ENCODE data around the gene FGD6. TPM values are rescaled to one million over a fixed set of nuclear protein-coding genes. Genes with fewer than 3 reads are reported as not detected.
A peak's percentile ranks its signal among the peaks of the same experiment; 100 is the strongest.

Gene FGD6
- total RNA-seq, 1 experiment from 2014 or later: 14.3 TPM

DNA sequence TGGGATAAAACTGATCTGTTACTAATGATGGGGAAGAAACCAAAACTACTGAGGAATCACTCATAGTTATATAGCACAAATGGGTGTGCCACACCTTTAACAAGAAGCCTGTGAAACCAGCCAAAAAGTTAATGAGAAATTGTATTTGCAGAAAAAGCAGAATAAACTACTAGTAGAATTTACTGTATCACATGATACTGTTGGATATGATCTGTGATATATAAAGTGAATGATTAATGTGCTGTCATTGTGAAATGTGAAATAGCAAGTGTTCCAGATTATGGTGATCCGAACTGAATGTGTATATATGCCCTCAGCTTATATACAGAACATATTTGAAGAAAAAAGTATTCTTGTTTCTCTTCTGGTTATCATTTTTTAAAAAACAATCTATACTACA is 30.8 kb upstream of the FGD6 start:
- ChIA-PET CTCF (no interaction called here), POLR2A (ENCODE audit: unreplicated experiment) (no interaction called here)
- no peaks in the 10 kb centered on the region for H3K4me1 ChIP-seq (ENCODE audit: insufficient read depth, low read length)
- no peak overlapping the region for H3K9ac ChIP-seq (ENCODE audit: low read length)
- ATAC-seq (peak; percentile 46; the same call in 1 of the 2 replicates), DNase-seq (no peak)
- H2AFZ ChIP-seq (ENCODE audit: low read length): no peak overlapping the region
- TF ChIP-seq EZH2phosphoT487 (IDR thresholded peaks at IDR 0.05; ENCODE audit: borderline replicate concordance, low read length) (no peak), EZH2 (IDR thresholded peaks at IDR 0.05; ENCODE audit: low read length, unreplicated experiment) (no peak)
- TF ChIP-seq, protein P1, sequence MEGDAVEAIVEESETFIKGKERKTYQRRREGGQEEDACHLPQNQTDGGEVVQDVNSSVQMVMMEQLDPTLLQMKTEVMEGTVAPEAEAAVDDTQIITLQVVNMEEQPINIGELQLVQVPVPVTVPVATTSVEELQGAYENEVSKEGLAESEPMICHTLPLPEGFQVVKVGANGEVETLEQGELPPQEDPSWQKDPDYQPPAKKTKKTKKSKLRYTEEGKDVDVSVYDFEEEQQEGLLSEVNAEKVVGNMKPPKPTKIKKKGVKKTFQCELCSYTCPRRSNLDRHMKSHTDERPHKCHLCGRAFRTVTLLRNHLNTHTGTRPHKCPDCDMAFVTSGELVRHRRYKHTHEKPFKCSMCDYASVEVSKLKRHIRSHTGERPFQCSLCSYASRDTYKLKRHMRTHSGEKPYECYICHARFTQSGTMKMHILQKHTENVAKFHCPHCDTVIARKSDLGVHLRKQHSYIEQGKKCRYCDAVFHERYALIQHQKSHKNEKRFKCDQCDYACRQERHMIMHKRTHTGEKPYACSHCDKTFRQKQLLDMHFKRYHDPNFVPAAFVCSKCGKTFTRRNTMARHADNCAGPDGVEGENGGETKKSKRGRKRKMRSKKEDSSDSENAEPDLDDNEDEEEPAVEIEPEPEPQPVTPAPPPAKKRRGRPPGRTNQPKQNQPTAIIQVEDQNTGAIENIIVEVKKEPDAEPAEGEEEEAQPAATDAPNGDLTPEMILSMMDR (conservative IDR thresholded peaks at IDR 0.05; ENCODE audit: low read depth, low read length): no peak
- H3K4me2 ChIP-seq (ENCODE audit: low read length): no peak overlapping the region
- BruUV-seq (replicated peaks): no TSS peak
- H3K9me2 ChIP-seq (replicated peaks; ENCODE audit: low read length): no peaks in the 10 kb centered on the region
- peaks cover 33% of the 10 kb centered on the region; the same call in 1 of the 2 replicates for H3K36me3 ChIP-seq (ENCODE audit: low read depth, low read length)
- H3F3A ChIP-seq (ENCODE audit: low read length, unreplicated experiment): no peaks in the 10 kb centered on the region
- H3K27ac ChIP-seq (ENCODE audit: low read length): no peak overlapping the region
- H3K79me2 ChIP-seq (ENCODE audit: low read length): peaks cover 86% of the 10 kb centered on the region
- no peaks in the 10 kb centered on the region for H3K27me3 ChIP-seq (ENCODE audit: low read length)
- peaks cover 10% of the 10 kb centered on the region; the same call in 1 of the 2 replicates for H4K20me1 ChIP-seq (ENCODE audit: low read length)
- H3K4me3 ChIP-seq (ENCODE audit: low read length): no peak overlapping the region
- intact Hi-C loops (cut with micrococcal nuclease): no loop called here
- H3K9me3 ChIP-seq (ENCODE audit: low read length): no peaks in the 10 kb centered on the region

DNA sequence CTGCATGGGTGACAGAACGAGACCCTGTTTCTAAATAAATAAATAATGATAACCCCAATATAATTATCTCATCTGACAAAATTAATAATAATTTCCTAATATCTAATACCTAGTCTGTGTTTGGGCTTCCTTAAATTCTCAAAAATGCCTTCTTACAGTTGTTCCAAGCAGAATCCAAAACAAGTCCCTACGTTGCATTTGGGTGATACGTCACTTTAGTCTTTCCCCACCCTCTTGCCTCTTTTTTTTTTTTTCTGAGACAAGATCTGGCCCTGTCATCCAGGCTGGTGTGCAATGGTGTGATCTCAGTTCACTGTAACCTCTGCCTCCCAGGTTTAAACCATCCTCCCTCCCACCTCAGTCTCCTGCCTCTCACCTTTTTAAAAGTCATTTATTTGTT is 27.1 kb upstream of the FGD6 start:
- DNase-seq: no peak
- CTCF ChIA-PET: interaction anchor here (0.6 kb wide), 1 partner anchor 142 kb away, joined by 3 read pairs; no protein-coding TSS in a partner anchor
- H4K20me1 ChIP-seq (ENCODE audit: low read length): peaks cover 16% of the 10 kb centered on the region; the same call in 1 of the 2 replicates

More for the DNA sequence above, 27.1 kb upstream of the FGD6 start:
- intact Hi-C loops (cut with micrococcal nuclease): no loop called here
- ATAC-seq: no peak
- Histone ChIP-seq H3K4me2 (ENCODE audit: low read length) (no peak overlapping the region), H3K27ac (ENCODE audit: low read length) (no peak overlapping the region), H3K4me3 (ENCODE audit: low read length) (no peak overlapping the region), H3K79me2 (ENCODE audit: low read length) (peaks cover 100% of the 10 kb centered on the region), H3K9me3 (ENCODE audit: low read length) (no peaks in the 10 kb centered on the region), H3K27me3 (ENCODE audit: low read length) (no peaks in the 10 kb centered on the region), H3K4me1 (ENCODE audit: insufficient read depth, low read length) (no peaks in the 10 kb centered on the region), H2AFZ (ENCODE audit: low read length) (no peak overlapping the region), H3K36me3 (ENCODE audit: low read depth, low read length) (peaks cover 30% of the 10 kb centered on the region), H3K9me2 (replicated peaks; ENCODE audit: low read length) (no peaks in the 10 kb centered on the region), H3K9ac (ENCODE audit: low read length) (no peak overlapping the region), H3F3A (ENCODE audit: low read length, unreplicated experiment) (no peaks in the 10 kb centered on the region)
- BruUV-seq (replicated peaks): no TSS peak
- TF ChIP-seq EZH2phosphoT487 (IDR thresholded peaks at IDR 0.05; ENCODE audit: borderline replicate concordance, low read length) (no peak), EZH2 (IDR thresholded peaks at IDR 0.05; ENCODE audit: low read length, unreplicated experiment) (no peak)
- TF ChIP-seq, protein P1 (conservative IDR thresholded peaks at IDR 0.05; ENCODE audit: low read depth, low read length): no peak
- POLR2A ChIA-PET (ENCODE audit: unreplicated experiment): no interaction called here
